GM18861 (cell line): Measurements from ENCODE around the gene BICDL2.
"Not testable (repeated sequence)": the region's sequence is repeated elsewhere in the genome, so short reads cannot be mapped to it uniquely, and the experiment has no call there.

Source experiments
- ATAC-seq: cut with Tn5 transposase; IDR thresholded peaks from one replicate; pipeline ENCODE4 v1.9.1; 2021; ENCODE audit not compliant: unreplicated experiment

BICDL2 gene

DNA sequence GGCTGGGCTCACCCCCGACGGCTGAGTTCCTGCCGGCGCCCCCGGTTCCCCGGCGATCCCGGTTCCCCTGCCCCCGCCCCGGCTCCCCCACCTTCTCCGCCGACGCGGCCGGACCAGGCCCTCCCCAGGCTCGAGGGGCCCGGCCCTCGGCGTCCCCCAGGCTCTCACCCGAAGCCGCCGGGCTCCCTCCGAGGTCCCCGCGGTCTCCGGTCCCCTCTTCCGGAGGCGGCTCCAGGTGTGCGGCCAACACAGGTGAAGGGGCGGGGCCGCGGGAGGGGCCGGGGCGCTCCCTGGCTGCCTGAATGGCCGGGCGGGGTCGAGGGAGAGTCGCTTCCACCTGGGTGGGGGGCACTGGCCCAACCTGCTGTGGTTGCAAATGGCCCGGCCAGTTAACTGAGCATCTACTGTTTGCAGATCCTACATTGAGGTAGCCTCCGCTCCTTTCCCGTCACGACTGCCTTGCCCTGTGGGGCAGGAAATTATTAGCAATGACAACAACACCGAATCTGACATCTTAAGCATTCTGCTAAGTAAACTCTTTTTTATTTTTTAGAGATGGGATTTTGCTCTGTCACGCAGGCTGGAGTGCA is at the start of gene BICDL2:
BICDL2 (minus strand) TSS at position 219 of the 590 bp plus-strand sequence. CDS start 1,448 bp downstream, outside the sequence.
- no peak for ATAC-seq

DNA sequence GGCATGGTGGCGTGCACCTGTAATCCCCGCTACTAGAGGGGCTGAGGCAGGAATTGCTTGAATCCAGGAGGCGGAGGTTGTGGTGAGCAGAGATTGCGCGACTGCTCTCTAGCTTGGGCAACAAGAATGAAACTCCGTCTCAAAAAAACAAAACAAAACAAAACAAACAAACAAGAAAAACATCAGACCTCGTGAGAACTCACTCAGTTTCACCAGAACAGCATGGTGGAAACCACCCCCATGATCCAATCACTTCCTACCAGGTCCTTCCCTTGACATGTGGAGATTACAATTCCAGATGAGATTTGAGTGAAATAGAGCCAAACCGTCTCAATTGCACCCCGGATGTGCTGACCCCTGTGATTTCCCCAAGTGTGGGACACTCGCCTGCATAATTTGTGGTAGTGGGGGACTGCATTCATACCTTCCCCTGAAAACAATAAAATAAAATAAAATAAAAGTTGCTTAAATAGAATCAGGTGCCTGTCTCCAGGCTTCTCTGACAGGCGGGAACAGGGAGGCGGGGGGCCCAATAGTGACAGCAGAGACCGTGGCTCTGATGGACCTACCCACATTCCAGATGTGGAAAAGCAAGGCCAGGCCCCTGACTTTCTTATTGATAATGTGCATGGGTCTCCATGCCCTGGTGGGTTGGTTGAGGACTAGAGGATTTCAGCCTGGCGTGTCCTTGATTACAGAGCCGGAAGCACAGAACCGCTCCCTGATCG is 49.3 kb upstream of the BICDL2 start:
- no peak for ATAC-seq

DNA sequence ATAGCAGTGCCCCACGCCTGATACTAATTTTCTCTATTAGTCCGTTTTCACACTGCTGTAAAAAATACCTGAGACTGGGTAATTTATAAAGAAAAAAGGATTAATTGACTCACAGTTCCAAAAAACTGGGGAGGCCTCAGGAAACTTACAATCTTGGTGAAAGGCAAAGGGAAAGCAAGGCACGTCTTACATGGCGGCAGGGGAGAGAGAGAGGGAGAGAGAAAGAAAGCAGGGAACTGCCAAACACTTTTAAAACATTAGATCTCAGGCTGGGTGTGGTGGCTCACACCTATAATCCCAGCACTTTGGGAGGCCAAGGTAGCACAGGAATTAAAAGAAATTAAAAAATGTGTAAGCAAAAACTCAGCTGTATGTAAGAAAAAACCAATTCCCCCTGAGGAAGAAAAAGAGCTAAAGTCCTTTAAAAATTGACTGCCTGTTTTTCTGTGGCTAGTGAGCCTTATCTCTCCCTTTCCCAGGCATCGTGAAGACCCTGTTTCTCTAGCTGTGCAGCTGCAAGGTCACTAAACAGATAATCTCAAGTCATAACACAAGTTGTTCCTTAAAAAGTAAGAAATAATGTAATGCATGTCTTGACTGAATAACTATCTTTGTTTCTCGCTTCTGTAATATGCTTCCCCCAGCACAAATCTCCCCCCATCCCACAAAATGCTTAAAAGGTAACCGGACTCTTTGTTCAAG is 48.4 kb upstream of the BICDL2 start:
- no peak for ATAC-seq

DNA sequence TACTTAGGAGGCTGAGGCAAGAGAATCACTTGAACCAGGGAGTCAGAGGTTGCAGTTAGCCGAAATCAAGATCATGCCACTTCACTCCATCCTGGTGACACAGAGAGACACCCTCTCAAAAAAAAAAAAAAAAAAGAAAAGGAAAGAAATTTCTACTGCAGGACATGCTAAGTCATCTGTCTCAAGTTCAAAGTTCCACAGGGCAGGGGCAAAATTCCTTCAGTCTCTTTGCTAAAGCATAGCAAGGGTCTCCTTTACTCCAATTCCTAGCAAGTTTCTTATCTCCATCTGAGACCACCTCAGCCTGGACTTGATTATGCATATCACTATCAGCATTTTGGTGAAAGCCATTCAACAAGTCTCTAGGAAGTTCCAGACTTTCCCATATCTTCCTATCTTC is 47.7 kb upstream of the BICDL2 start:
- ATAC-seq = no peak

DNA sequence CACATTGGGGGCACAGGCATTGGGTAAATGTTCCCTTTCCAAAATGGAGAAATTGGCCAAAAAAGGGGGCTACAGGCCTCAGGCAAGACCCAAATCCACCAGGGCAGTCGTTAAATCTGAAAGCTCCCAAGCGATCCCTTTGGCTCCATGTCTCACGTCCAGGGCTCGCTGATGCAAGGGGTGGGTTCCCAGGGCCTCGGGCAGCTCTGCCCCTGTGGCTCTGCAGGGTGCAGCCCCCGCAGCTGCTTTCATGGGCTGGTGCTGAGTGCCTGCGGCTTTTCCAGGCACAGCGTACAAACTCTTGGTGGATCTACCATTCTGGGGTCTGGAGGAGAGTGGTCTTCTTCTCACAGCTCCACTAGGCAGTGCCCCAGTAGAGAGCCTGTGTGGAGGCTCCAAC is 46.7 kb upstream of the BICDL2 start:
- not testable (repeated sequence) for ATAC-seq

DNA sequence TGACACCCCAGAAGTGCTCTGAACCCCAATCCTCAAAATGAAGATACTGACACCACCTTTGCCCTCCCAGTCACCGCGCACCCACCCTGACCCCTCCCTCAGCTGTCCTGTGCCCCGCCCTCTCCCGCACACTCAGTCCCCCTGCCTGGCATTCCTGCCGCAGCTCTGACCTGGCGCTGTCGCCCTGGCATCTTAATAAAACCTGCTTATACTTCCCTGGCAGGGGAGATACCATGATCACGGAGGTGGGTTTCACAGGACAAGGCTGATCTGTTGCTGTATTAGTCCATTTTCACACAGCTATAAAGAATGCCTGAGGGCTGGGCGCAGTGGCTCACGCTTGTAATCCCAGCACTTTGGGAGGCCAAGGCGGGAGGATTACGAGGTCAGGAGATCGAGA is 45.2 kb upstream of the BICDL2 start:
- ATAC-seq = not testable (repeated sequence)

GRCh38 chr16:3080024-3080423 is 43.3 kb upstream of the BICDL2 start:
- no peak for ATAC-seq

DNA sequence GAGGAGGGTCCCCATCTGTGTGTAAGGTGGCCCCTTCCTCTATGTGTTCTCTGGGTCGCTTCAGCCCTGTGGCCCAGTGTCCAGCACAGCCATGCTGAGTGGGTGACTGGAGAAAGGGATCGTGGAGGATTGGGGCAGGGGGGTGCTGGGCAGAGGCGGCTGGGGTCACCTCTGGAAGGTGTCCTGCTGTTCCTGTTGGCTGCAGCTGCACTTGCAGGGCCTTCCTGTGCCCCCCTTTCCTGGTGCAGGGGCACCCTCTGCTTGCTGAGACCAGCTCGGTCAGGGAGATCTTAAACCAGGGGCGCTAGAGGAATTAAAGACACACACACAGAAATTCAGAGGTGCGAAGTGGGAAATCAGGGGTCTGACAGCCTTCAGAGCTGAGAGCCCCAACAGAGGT is 39.8 kb upstream of the BICDL2 start:
- ATAC-seq = no peak

DNA sequence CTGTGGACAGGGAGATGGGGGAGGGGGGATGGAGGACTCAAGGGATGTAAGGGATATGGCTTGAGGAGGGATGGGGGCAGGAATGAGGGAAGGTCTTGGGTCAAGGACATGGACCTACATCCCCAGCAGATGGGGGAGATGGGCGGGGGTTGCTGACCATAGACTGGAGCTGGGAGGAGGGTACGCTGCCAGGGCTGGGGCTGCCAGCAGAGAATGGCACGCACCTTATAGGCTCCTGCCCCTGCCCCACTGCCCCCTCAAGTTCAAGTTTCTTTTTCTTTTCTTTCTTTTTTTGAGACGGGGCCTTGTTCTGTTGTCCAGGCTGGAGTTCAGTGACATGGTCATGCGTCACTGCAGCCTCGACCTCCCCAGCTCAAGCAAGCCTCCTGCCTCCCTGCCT is 39.2 kb upstream of the BICDL2 start:
- not testable (repeated sequence) for ATAC-seq

DNA sequence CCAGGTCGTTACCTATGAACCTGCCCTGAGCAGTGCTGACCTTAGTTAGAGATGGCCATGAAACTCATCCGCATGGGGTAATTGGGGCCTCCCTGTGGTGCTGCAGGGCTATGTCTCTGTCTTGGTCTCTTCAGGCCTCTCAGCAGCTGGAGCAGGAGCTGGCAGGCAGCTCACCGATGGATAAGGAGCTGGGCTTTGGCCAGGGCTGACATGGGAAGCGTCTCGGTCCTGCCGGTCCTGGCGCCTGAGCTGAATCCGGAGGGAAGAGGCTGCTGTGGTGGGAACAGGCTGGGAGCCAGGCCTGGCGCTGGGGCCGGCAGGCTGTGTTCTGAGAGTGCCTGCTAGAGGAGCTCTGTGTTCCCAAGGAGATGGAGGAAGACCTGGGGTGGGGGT is 38.8 kb upstream of the BICDL2 start:
- ATAC-seq = no peak

DNA sequence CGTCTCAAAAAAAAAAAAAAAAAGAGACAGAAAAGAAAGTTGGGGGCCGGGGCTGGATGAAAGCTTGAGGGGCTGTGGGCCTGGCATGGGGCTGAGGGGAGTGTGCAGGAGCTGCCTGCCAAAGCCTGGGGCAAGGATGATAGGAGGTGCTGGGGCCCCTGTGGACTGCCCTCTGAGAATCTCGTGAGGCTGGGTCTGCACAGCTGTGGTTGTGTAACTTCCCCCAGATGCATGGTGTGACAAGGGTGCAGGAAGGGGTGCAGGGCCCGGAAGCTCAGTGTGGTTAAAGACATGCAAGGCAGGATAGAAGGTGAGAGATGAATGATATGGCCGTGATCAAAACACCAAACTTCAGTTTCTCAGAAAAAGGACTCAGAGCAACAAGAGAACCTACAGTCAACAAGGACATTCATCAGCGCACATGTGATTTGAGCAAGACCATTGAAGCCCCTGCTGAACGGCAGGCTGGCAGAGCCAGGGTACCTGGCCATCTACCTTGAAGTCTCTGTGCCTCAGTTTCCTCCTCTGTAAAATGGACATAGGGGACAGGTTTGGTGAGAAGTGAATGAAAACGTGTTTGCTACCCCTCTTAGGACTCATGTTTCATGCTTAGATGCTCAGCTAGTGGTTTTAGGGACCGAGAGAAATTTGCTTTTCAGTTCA is 38.2 kb upstream of the BICDL2 start:
- ATAC-seq = peak; percentile 55

DNA sequence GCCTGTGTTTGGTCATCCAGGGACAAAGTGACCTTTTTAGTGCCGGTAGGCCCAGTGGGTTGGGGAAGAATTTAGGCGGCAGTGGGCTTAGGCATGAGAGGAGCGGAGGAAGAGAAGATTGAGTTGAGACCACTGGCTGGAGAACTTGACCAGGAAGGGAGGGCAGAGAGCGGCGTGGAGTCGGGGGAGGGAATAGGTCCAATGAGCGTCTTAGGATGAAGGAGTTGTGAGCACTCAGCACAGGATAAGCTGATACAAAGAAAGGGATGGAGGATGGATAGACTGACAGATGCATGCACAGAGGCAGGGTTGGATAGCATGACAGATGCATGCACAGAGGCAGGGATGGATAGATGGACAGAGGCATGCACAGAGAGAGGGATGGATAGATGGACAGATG is 36.7 kb upstream of the BICDL2 start:
- no peak for ATAC-seq

- ATAC-seq = not testable (repeated sequence)
Measured at GRCh38 chr16:3072576-3073263, 36.0 kb upstream of the BICDL2 start.

- ATAC-seq = not testable (repeated sequence)
Measured at GRCh38 chr16:3072148-3072547, 35.4 kb upstream of the BICDL2 start.

- ATAC-seq = no peak
Measured at GRCh38 chr16:3071655-3072054, 34.9 kb upstream of the BICDL2 start.

DNA sequence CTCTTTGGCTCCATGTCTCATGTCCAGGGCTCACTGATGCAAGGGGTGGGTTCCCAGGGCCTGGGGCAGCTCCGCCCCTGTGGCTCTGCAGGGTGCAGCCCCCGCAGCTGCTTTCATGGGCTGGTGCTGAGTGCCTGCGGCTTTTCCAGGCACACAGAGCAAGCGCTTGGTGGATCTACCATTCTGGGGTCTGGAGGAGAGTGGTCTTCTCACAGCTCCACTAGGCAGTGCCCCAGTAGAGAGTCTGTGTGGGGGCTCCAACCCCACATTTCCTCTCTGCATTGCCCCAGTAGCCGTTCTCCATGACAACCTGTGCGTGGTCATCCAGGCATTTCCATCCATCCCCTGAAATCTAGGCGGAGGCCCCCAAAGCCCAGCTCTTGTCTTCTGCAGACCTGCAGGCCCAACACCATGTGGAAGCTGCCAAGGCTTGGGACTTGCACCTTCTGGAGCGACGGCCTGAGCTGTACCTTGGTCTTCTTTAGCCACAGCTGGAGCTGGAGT is 33.9 kb upstream of the BICDL2 start:
- ATAC-seq = no peak

- ATAC-seq = not testable (repeated sequence)
Measured at GRCh38 chr16:3069146-3069545, 32.4 kb upstream of the BICDL2 start.

DNA sequence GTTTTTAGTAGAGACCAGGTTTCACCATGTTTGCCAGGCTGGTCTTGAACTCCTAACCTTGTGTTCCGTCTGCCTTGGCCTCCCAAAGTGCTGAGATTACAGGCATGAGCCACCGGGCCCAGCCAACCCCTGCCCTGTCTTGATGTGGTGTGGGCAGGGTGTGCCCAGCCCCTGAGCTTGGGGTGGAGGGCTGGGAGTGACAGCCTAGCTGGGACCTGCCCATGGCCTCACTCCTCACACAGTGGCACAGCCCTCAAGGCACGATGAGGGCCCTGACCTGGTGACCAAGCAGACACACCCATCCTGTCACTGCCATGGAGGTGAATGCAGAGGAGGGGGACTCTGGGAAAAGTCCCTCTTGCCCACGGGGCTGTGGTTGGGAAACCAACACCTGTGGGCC is 31.7 kb upstream of the BICDL2 start:
- no peak for ATAC-seq

DNA sequence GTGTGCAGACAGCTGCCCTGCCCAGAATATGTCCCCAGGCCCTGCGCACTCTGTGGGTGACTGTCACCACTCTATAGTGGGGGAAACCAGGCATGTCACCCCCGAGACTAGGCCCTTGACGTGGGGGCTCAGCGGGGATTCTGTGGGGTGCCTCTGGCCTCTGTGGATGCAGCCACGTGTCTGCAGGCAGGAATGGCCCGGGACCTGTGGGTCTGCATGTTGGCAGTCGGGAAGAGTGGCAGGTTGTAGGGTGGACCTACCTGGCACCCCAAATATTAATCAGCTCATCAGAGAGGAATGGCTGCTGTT is 29.6 kb upstream of the BICDL2 start:
- ATAC-seq = no peak

DNA sequence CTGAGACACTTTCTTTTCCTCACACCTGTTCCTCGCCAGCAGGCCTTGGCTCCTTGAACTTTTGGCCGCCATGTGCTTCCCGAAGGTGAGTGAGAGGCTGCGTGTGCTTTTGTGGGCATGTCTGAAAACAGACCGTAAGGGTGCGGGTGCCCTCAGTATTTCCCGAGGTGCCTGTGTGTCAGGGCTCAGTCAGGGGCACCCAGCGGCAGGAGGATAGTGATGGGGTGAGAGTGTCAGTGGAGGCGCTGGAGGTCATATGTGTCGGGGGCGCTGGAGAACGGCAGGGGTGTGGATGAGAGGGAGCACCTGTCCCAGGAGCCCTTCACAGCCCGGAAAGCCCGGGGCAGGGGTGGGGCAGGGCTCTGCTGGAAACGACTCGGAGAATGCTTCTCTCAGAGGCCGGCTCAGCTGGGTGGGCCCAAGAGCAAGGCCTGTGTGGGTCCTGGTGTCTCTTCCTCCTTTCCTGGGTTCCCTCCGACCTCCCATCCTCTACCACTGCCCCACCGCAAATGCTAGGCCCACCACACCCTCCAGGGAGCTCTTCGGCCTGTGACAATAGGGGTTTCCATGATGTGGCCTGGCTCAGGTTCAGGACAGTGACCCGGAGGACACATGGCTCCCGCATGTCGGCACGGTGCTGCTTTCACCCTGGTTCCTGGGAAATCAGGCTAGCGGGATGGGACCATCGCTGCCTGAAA is 29.1 kb upstream of the BICDL2 start:
- no peak for ATAC-seq
